ENCODE measurements around the gene KLRF2. TPM values are rescaled to one million over a fixed set of nuclear protein-coding genes. Genes with fewer than 3 reads are reported as not detected.

KLRF2 gene
- polyA plus RNA-seq, 2 of the 4 experiments (the other 2 are of a cell fraction), result not detected

DNA sequence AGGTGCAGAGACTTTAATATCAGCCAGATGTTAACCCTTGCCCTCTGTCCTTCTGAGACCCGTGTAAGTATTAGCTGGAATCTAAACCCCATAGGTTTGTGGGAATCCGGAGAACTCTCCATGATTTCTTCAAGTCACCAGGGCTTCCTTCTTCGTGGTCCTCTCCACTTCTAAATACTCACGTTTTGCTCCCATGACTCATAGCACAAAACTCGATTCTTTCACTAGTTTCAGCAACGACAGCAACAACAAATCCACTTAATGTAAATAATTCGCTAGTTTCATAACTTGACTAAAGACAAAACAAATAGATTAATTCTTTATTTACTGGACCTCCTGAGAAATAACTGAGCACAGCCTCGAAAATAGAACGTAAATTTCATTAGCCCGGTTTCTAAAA, 55.3 kb downstream of the KLRF2 start:
- no peak for ATAC-seq
- Histone ChIP-seq H3K27ac (no peak overlapping the region), H3K9me3 (no peaks in the 10 kb centered on the region), H3K4me2 (no peak overlapping the region), H3K4me3 (no peak overlapping the region), H3K4me1 (no peaks in the 10 kb centered on the region)
- FAIRE-seq, result no peak
- 40% methylated on average over 10 of the region's 10 CpGs for WGBS (ENCODE audit: missing lambda C conversion rate)
- no peak for TF ChIP-seq JUNB (IDR thresholded peaks at IDR 0.05)
- TF ChIP-seq ZFP36 (IDR thresholded peaks at IDR 0.05; ENCODE audit: borderline replicate concordance, partially characterized antibody), result no peak
- TF ChIP-seq, protein P1, sequence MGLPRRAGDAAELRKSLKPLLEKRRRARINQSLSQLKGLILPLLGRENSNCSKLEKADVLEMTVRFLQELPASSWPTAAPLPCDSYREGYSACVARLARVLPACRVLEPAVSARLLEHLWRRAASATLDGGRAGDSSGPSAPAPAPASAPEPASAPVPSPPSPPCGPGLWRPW (IDR thresholded peaks at IDR 0.05), result no peak
- TF ChIP-seq, protein P2, sequence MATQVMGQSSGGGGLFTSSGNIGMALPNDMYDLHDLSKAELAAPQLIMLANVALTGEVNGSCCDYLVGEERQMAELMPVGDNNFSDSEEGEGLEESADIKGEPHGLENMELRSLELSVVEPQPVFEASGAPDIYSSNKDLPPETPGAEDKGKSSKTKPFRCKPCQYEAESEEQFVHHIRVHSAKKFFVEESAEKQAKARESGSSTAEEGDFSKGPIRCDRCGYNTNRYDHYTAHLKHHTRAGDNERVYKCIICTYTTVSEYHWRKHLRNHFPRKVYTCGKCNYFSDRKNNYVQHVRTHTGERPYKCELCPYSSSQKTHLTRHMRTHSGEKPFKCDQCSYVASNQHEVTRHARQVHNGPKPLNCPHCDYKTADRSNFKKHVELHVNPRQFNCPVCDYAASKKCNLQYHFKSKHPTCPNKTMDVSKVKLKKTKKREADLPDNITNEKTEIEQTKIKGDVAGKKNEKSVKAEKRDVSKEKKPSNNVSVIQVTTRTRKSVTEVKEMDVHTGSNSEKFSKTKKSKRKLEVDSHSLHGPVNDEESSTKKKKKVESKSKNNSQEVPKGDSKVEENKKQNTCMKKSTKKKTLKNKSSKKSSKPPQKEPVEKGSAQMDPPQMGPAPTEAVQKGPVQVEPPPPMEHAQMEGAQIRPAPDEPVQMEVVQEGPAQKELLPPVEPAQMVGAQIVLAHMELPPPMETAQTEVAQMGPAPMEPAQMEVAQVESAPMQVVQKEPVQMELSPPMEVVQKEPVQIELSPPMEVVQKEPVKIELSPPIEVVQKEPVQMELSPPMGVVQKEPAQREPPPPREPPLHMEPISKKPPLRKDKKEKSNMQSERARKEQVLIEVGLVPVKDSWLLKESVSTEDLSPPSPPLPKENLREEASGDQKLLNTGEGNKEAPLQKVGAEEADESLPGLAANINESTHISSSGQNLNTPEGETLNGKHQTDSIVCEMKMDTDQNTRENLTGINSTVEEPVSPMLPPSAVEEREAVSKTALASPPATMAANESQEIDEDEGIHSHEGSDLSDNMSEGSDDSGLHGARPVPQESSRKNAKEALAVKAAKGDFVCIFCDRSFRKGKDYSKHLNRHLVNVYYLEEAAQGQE (IDR thresholded peaks at IDR 0.05), result no peak
- no peak for TF ChIP-seq EHMT2 (IDR thresholded peaks at IDR 0.05; ENCODE audit: low read depth)
- TF ChIP-seq MYC (IDR thresholded peaks at IDR 0.05; ENCODE audit: borderline replicate concordance, low read length), result no peak
- no peak for TF ChIP-seq ZSCAN20 (CRISPR knock-in tag; IDR thresholded peaks at IDR 0.05)
- TF ChIP-seq FOXS1 (CRISPR knock-in tag; IDR thresholded peaks at IDR 0.05), result no peak
- TF ChIP-seq HOXB5 (CRISPR knock-in tag; IDR thresholded peaks at IDR 0.05), result no peak
- TF ChIP-seq KDM1A (IDR thresholded peaks at IDR 0.05; ENCODE audit: low read depth), result no peak
- TF ChIP-seq HEYL (CRISPR knock-in tag; IDR thresholded peaks at IDR 0.05), result no peak
- no peak for TF ChIP-seq CBX2 (IDR thresholded peaks at IDR 0.05; ENCODE audit: borderline replicate concordance, low read depth)
- ChIA-PET CTCF (no interaction called here), POLR2A (no interaction called here)
- no peak for DNase-seq (ENCODE audit: low read depth in 1 of 2, low spot score in 1 of 2)

DNA sequence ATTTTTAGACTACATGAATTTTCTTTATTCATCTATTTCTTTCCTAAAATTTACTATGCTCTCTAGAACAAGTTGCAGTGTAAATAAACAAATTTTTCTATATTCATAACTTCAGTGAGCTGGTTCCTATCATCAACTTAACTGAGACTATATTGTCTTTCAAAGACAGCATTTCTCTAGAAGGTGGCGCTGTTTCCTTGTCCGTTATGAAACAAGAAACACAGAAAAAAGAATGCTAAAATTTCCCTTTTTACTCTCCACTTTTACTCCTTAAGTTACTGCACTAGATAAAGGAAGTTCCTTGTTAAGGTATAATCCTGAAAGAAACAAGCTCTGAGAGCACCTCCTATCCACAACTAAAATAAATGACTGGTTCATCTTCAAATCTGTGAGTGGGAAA, 59.1 kb downstream of the KLRF2 start:
- H3K27ac ChIP-seq, result no peak overlapping the region
- WGBS (ENCODE audit: missing lambda C conversion rate), result under 1% methylated on average over 2 of the region's 2 CpGs
- no peaks in the 10 kb centered on the region for H3K9me3 ChIP-seq
- ChIA-PET POLR2A (no interaction called here), CTCF (interaction anchor here (0.5 kb wide), 1 partner anchor 467 kb away, joined by 3 read pairs; no protein-coding TSS in a partner anchor)
- H3K4me3 ChIP-seq, result no peak overlapping the region
- no peaks in the 10 kb centered on the region for H3K4me1 ChIP-seq
- FAIRE-seq (peak; percentile 67), ATAC-seq (no peak), DNase-seq (ENCODE audit: low read depth in 1 of 2, low spot score in 1 of 2) (peak in 1 of 2 experiments; percentile 8)
- H3K4me2 ChIP-seq, result no peak overlapping the region
- TF ChIP-seq, protein P3, sequence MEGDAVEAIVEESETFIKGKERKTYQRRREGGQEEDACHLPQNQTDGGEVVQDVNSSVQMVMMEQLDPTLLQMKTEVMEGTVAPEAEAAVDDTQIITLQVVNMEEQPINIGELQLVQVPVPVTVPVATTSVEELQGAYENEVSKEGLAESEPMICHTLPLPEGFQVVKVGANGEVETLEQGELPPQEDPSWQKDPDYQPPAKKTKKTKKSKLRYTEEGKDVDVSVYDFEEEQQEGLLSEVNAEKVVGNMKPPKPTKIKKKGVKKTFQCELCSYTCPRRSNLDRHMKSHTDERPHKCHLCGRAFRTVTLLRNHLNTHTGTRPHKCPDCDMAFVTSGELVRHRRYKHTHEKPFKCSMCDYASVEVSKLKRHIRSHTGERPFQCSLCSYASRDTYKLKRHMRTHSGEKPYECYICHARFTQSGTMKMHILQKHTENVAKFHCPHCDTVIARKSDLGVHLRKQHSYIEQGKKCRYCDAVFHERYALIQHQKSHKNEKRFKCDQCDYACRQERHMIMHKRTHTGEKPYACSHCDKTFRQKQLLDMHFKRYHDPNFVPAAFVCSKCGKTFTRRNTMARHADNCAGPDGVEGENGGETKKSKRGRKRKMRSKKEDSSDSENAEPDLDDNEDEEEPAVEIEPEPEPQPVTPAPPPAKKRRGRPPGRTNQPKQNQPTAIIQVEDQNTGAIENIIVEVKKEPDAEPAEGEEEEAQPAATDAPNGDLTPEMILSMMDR (IDR thresholded peaks at IDR 0.05), result peak; percentile 23; the same call in 2 of the 3 replicates
- TF ChIP-seq RAD21 (conservative IDR thresholded peaks at IDR 0.05 in 1 of 2, IDR thresholded peaks at IDR 0.05 in 1 of 2), result peak in 1 of 2 experiments; percentile 37; a peak in 2 of 5 replicates
- no peak for TF ChIP-seq HOXB5 (CRISPR knock-in tag; IDR thresholded peaks at IDR 0.05)
- TF ChIP-seq BHLHE40 (IDR thresholded peaks at IDR 0.05; ENCODE audit: low read depth, low read length), result no peak
- TF ChIP-seq, protein P4, sequence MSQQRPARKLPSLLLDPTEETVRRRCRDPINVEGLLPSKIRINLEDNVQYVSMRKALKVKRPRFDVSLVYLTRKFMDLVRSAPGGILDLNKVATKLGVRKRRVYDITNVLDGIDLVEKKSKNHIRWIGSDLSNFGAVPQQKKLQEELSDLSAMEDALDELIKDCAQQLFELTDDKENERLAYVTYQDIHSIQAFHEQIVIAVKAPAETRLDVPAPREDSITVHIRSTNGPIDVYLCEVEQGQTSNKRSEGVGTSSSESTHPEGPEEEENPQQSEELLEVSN (IDR thresholded peaks at IDR 0.05; ENCODE audit: borderline replicate concordance, low read depth), result no peak

DNA sequence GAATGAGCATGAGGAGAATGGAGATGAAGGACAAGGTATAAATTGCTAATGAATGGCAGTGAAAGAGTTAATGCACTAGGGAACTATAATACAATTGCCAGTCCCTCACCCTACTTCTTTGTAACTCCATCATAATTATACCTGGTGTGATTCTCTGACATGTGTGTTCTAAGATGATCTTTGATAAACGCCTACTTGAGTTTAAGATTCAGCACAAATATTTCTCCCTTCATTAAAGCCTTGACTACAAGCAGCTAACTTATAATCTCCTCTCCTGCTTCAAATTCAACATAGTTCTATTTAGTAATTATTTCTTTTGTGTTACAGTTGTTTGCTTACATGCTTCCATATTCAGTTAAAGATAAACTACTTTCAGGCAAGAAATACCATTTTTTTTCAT, 60.5 kb downstream of the KLRF2 start:
- ChIA-PET POLR2A (no interaction called here), CTCF (no interaction called here)
- H3K9me3 ChIP-seq, result no peaks in the 10 kb centered on the region
- ATAC-seq (no peak), DNase-seq (ENCODE audit: low read depth in 1 of 2, low spot score in 1 of 2) (no peak), FAIRE-seq (no peak)
- no peaks in the 10 kb centered on the region for H3K4me1 ChIP-seq
- no peak overlapping the region for H3K4me3 ChIP-seq
- no peak overlapping the region for H3K4me2 ChIP-seq
- WGBS (ENCODE audit: missing lambda C conversion rate), result 28% methylated on average over 1 of the region's 1 CpG
- H3K27ac ChIP-seq, result no peak overlapping the region
- TF ChIP-seq POLR2AphosphoS2 (conservative IDR thresholded peaks at IDR 0.05; ENCODE audit: low read length) (no peak), TP53 (CRISPR knock-in tag; IDR thresholded peaks at IDR 0.05) (no peak), ESRRA (IDR thresholded peaks at IDR 0.05; ENCODE audit: borderline replicate concordance, low read length) (no peak), JUN (IDR thresholded peaks at IDR 0.05) (no peak), EP300 (IDR thresholded peaks at IDR 0.05) (no peak), ZC3H11A (IDR thresholded peaks at IDR 0.05) (no peak), CBX8 (IDR thresholded peaks at IDR 0.05) (no peak), ZFP36 (IDR thresholded peaks at IDR 0.05; ENCODE audit: borderline replicate concordance, partially characterized antibody) (no peak), PHF8 (IDR thresholded peaks at IDR 0.05; ENCODE audit: borderline replicate concordance, low read depth) (no peak), JUNB (IDR thresholded peaks at IDR 0.05) (no peak)
- TF ChIP-seq, protein P3 (IDR thresholded peaks at IDR 0.05), result no peak
- TF ChIP-seq, protein P5, sequence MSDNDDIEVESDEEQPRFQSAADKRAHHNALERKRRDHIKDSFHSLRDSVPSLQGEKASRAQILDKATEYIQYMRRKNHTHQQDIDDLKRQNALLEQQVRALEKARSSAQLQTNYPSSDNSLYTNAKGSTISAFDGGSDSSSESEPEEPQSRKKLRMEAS (IDR thresholded peaks at IDR 0.05), result no peak
